HG02852 (cell line): ENCODE data around the gene TPM4.

Source experiments
- ATAC-seq: cut with Tn5 transposase; IDR thresholded peaks from one replicate; pipeline ENCODE4 v1.9.1; 2021; ENCODE audit warnings: mild to moderate bottlenecking, moderate library complexity; ENCODE audit not compliant: unreplicated experiment

Gene TPM4

GRCh38 chr19:16121967-16122366 lies 45.7 kb downstream of the TPM4 start:
- no peak for ATAC-seq

- no peak for ATAC-seq
Measured at GRCh38 chr19:16124953-16125352, 48.7 kb downstream of the TPM4 start.

GRCh38 chr19:16125737-16126495 lies 49.6 kb downstream of the TPM4 start:
- ATAC-seq: no peak

- no peak for ATAC-seq
Measured at GRCh38 chr19:16127080-16127479, 50.8 kb downstream of the TPM4 start.

- no peak for ATAC-seq
Measured at GRCh38 chr19:16127776-16128371, 51.6 kb downstream of the TPM4 start.

GRCh38 chr19:16131648-16132047 lies 55.4 kb downstream of the TPM4 start:
- ATAC-seq: no peak

GRCh38 chr19:16133818-16134217 lies 57.5 kb downstream of the TPM4 start:
- no peak for ATAC-seq

GRCh38 chr19:16134510-16134909 lies 58.2 kb downstream of the TPM4 start:
- ATAC-seq: peak; percentile 50

GRCh38 chr19:16135430-16136127 lies 59.3 kb downstream of the TPM4 start:
- no peak for ATAC-seq

- ATAC-seq: no peak
Measured at GRCh38 chr19:16136185-16136999, 60.1 kb downstream of the TPM4 start.

- no peak for ATAC-seq
Measured at GRCh38 chr19:16139752-16140151, 63.5 kb downstream of the TPM4 start.

- ATAC-seq: no peak
Measured at GRCh38 chr19:16141043-16141442, 64.7 kb downstream of the TPM4 start.

GRCh38 chr19:16142032-16142580 lies 65.8 kb downstream of the TPM4 start:
- no peak for ATAC-seq

- no peak for ATAC-seq
Measured at GRCh38 chr19:16143399-16144215, 67.3 kb downstream of the TPM4 start, which contains the start of gene HSH2D. Gene HSH2D, plus strand, starts transcription at chr19:16143685. Its CDS starts 5,066 bp downstream, at chr19:16148751.

GRCh38 chr19:16144216-16144581 lies 67.9 kb downstream of the TPM4 start:
- ATAC-seq: no peak

GRCh38 chr19:16146112-16146511 lies 69.8 kb downstream of the TPM4 start:
- ATAC-seq: no peak

GRCh38 chr19:16148443-16149229 lies 72.3 kb downstream of the TPM4 start:
- ATAC-seq: no peak
